H9 (cell line): ENCODE results near the gene USP5. TPM values are rescaled to one million over a fixed set of nuclear protein-coding genes. Genes with fewer than 3 reads are reported as not detected.

Experiments used
- DNase-seq: peaks from one replicate; pipeline ENCODE4 v3.0.0-alpha.2; 2017
- H2AFZ ChIP-seq: one replicate; pipeline ENCODE4 v1.6.1; 2013; ENCODE audit warnings: mild to moderate bottlenecking, low read length, control low read depth, moderate library complexity
- H2AK5ac ChIP-seq: 2 replicates; pipeline ENCODE4 v1.6.1; 2013; ENCODE audit warnings: low read length, control low read depth, mixed read lengths; ENCODE audit not compliant: insufficient read length
- H2BK120ac ChIP-seq: one replicate; pipeline ENCODE4 v1.6.1; 2013; ENCODE audit warnings: low read depth, mild to moderate bottlenecking, low read length, control low read depth, inconsistent platforms; ENCODE audit not compliant: poor library complexity, severe bottlenecking
- H2BK12ac ChIP-seq: 2 replicates; pipeline ENCODE4 v1.6.1; 2013; ENCODE audit warnings: low read length, control low read depth, mixed read lengths, low read depth; ENCODE audit not compliant: insufficient read length
- H2BK15ac ChIP-seq: 2 replicates; pipeline ENCODE4 v1.6.1; 2013; ENCODE audit warnings: low read depth, low read length, control low read depth
- H2BK20ac ChIP-seq: one replicate; pipeline ENCODE4 v1.6.1; 2013; ENCODE audit warnings: low read depth, mild to moderate bottlenecking, low read length, control low read depth, inconsistent platforms; ENCODE audit not compliant: poor library complexity, severe bottlenecking
- H2BK5ac ChIP-seq: 2 replicates; pipeline ENCODE4 v1.6.1; 2013; ENCODE audit warnings: low read length, control low read depth, mixed read lengths; ENCODE audit not compliant: insufficient read length
- H3K14ac ChIP-seq: 2 replicates; pipeline ENCODE4 v1.6.1; 2013; ENCODE audit warnings: low read length, control low read depth; ENCODE audit not compliant: insufficient read depth
- H3K18ac ChIP-seq: 2 replicates; pipeline ENCODE4 v1.6.1; 2013; ENCODE audit warnings: low read depth, mild to moderate bottlenecking, mixed read lengths, low read length, control low read depth; ENCODE audit not compliant: insufficient read length
- H3K23ac ChIP-seq: 2 replicates; pipeline ENCODE4 v1.6.1; 2013; ENCODE audit warnings: low read length, control low read depth, mixed read lengths, low read depth; ENCODE audit not compliant: insufficient read length
- H3K23me2 ChIP-seq: 2 replicates; pipeline ENCODE4 v1.6.1; 2013; ENCODE audit warnings: low read depth, mild to moderate bottlenecking, mixed read lengths, low read length, control low read depth; ENCODE audit not compliant: insufficient read length, poor library complexity, severe bottlenecking
- H3K27ac ChIP-seq: 2 replicates; pipeline ENCODE4 v1.5.1; 2013; ENCODE audit warnings: low read length, control low read depth, mixed read lengths, low read depth; ENCODE audit not compliant: insufficient read length
- H3K27me3 ChIP-seq: 2 replicates; pipeline ENCODE4 v1.6.1; 2013; ENCODE audit warnings: low read length, control low read depth, inconsistent platforms; ENCODE audit not compliant: insufficient read depth
- H3K4ac ChIP-seq: 2 replicates; pipeline ENCODE4 v1.6.1; 2013; ENCODE audit warnings: low read depth, mild to moderate bottlenecking, control low read depth, inconsistent platforms, low read length, moderate library complexity
- H3K4me1 ChIP-seq: 2 replicates; pipeline ENCODE4 v1.6.1; 2013; ENCODE audit warnings: low read length, control low read depth, inconsistent platforms; ENCODE audit not compliant: insufficient read depth
- H3K4me2 ChIP-seq: 2 replicates; pipeline ENCODE4 v1.6.1; 2013; ENCODE audit warnings: low read length, control low read depth, mixed read lengths; ENCODE audit not compliant: insufficient read length, insufficient read depth
- H3K56ac ChIP-seq: 2 replicates; pipeline ENCODE4 v1.6.1; 2013; ENCODE audit warnings: low read depth, mild to moderate bottlenecking, mixed read lengths, low read length, control low read depth; ENCODE audit not compliant: insufficient read length
- H3K79me1 ChIP-seq: 2 replicates; pipeline ENCODE4 v1.6.1; 2013; ENCODE audit warnings: low read depth, mild to moderate bottlenecking, moderate library complexity, low read length, control low read depth, inconsistent platforms; ENCODE audit not compliant: insufficient read depth, poor library complexity, severe bottlenecking
- H3K79me2 ChIP-seq: 2 replicates; pipeline ENCODE4 v1.6.1; 2013; ENCODE audit warnings: low read length, control low read depth, inconsistent platforms; ENCODE audit not compliant: insufficient read depth
- H3K9ac ChIP-seq: 2 replicates; pipeline ENCODE4 v1.6.1; 2013; ENCODE audit warnings: low read length, control low read depth, mixed read lengths; ENCODE audit not compliant: insufficient read length; ENCODE audit errors: extremely low read depth
- H3K9me3 ChIP-seq: one replicate; pipeline ENCODE4 v1.6.1; 2013; ENCODE audit warnings: low read depth, low read length, inconsistent platforms; ENCODE audit not compliant: control insufficient read depth
- H3T11ph ChIP-seq: one replicate; pipeline ENCODE4 v1.6.1; 2013; ENCODE audit warnings: mild to moderate bottlenecking, low read length, control low read depth, inconsistent platforms
- H4K20me1 ChIP-seq: one replicate; pipeline ENCODE4 v1.6.1; 2013; ENCODE audit not compliant: control insufficient read depth, insufficient read length, insufficient read depth
- H4K5ac ChIP-seq: 2 replicates; pipeline ENCODE4 v1.6.1; 2013; ENCODE audit warnings: low read depth, mild to moderate bottlenecking, mixed read lengths, low read length, control low read depth; ENCODE audit not compliant: insufficient read length
- H4K8ac ChIP-seq: replicated peaks from 2 replicates; pipeline ENCODE4 v1.6.1; 2013; ENCODE audit warnings: low read length, control low read depth, mixed read lengths, low read depth; ENCODE audit not compliant: insufficient read length
- H4K91ac ChIP-seq: 2 replicates; pipeline ENCODE4 v1.6.1; 2013; ENCODE audit warnings: low read depth, mild to moderate bottlenecking, moderate library complexity, mixed read lengths, low read length, control low read depth; ENCODE audit not compliant: insufficient read length
- H3K27ac Mint-ChIP-seq, 3 experiments: 2 replicates in 2 of 3; 3 replicates in 1 of 3; pipeline ENCODE4 v1.8.0; 2020 to 2021; ENCODE audit warnings: mixed read lengths in 3 of 3, mild to moderate bottlenecking in 1 of 3, moderate library complexity in 1 of 3
- H3K27me3 Mint-ChIP-seq: 2 replicates; pipeline ENCODE4 v1.8.0; 2021; ENCODE audit warnings: low read depth, mild to moderate bottlenecking, moderate library complexity, mixed read lengths
- H3K36me3 Mint-ChIP-seq, 3 experiments: 2 replicates in 2 of 3; 3 replicates in 1 of 3; pipeline ENCODE4 v1.8.0; 2020 to 2021; ENCODE audit warnings: low read depth in 3 of 3, mixed read lengths in 3 of 3; ENCODE audit not compliant: insufficient read depth in 1 of 3
- H3K4me1 Mint-ChIP-seq, 2 experiments: 2 replicates each; pipeline ENCODE4 v1.8.0; 2020; ENCODE audit warnings: mixed read lengths in 2 of 2
- H3K4me3 Mint-ChIP-seq, 2 experiments: 2 replicates in 1 of 2; 3 replicates in 1 of 2; pipeline ENCODE4 v1.8.0; 2020 to 2021; ENCODE audit warnings: mild to moderate bottlenecking in 2 of 2, mixed read lengths in 2 of 2, moderate library complexity in 1 of 2
- H3K9me3 Mint-ChIP-seq, 2 experiments: 2 replicates in 1 of 2; 3 replicates in 1 of 2; pipeline ENCODE4 v1.8.0; 2020; ENCODE audit warnings: mild to moderate bottlenecking in 2 of 2, mixed read lengths in 2 of 2, moderate library complexity in 1 of 2
- CTCF ChIP-seq: fragments of 200-600 bp; sonication (generic); conservative IDR thresholded peaks from 3 replicates; pipeline ENCODE4 v1.8.0; 2021; ENCODE audit warnings: antibody characterized with exemption, mild to moderate bottlenecking
- WGBS: extraction: QIAGEN DNeasy Blood & Tissue Kit; methylation state at CpG from one replicate; pipeline ENCODE4 v1.1.7; 2013; ENCODE audit warnings: missing lambda C conversion rate, low lambda C conversion rate, mixed read lengths; ENCODE audit not compliant: insufficient read length; ENCODE audit errors: extremely low coverage; 5-methylcytosine and 5-hydroxymethylcytosine counted together
- total RNA-seq: library from RNA; stranded (reverse); gene quantifications from 2 replicates; pipeline ENCODE4 v1.2.1, GENCODE V29; 2021

The USP5 gene
- total RNA-seq, 1 experiment from 2014 or later = 143 TPM

GRCh38 chr12:6860116-6860515 is 8.2 kb downstream of the USP5 start:
- Histone ChIP-seq H4K20me1 (no peaks in the 10 kb centered on the region), H2BK5ac (no peak overlapping the region), H3K9me3 (no peaks in the 10 kb centered on the region), H3K27ac (no peak overlapping the region), H3K27me3 (no peaks in the 10 kb centered on the region), H2BK20ac (no peak overlapping the region), H3T11ph (no peak overlapping the region), H4K5ac (no peak overlapping the region), H3K23me2 (no peaks in the 10 kb centered on the region), H3K79me2 (no peaks in the 10 kb centered on the region), H2BK120ac (no peak overlapping the region), H3K79me1 (no peaks in the 10 kb centered on the region), H4K8ac (no peak overlapping the region), H2AFZ (no peak overlapping the region), H3K23ac (no peak overlapping the region), H3K4me1 (no peaks in the 10 kb centered on the region), H3K9ac (no peak overlapping the region), H3K18ac (no peak overlapping the region), H4K91ac (no peak overlapping the region), H3K4ac (no peak overlapping the region), H2BK15ac (no peak overlapping the region), H3K4me2 (no peak overlapping the region), H2AK5ac (no peak overlapping the region), H2BK12ac (no peak overlapping the region), H3K14ac (no peak overlapping the region), H3K56ac (no peak overlapping the region)
- no peak overlapping the region for H3K4me3 Mint-ChIP-seq
- peaks cover 53 to 94% (median 90%) of the 10 kb centered on the region in 3 experiments; a peak in 6 of 7 replicates for H3K36me3 Mint-ChIP-seq
- TF ChIP-seq CTCF = no peak
- no peaks in the 10 kb centered on the region for H3K27me3 Mint-ChIP-seq
- H3K9me3 Mint-ChIP-seq = no peaks in the 10 kb centered on the region
- H3K4me1 Mint-ChIP-seq = no peaks in the 10 kb centered on the region
- no peak overlapping the region for H3K27ac Mint-ChIP-seq
- WGBS = no CpG with 5 or more reads among the region's 9 CpGs
- no peak for DNase-seq
